HepG2 (cell line): ENCODE measurements around the gene SNX15. TPM values are rescaled to one million over a fixed set of nuclear protein-coding genes. Genes with fewer than 3 reads are reported as not detected.

Source experiments
- ARHGAP35 ChIP-seq: sonication (generic); formaldehyde crosslinking; IDR thresholded peaks from 2 replicates; pipeline ENCODE4 v1.9.0; 2022; ENCODE audit warnings: mild to moderate bottlenecking, inconsistent platforms, moderate library complexity, missing genetic modification reagents, borderline replicate concordance
- ARNTL ChIP-seq: sonication (generic); formaldehyde crosslinking; IDR thresholded peaks from 2 replicates; pipeline ENCODE4 v1.4.0; 2020; ENCODE audit warnings: mild to moderate bottlenecking, missing genetic modification reagents
- DMTF1 ChIP-seq: sonication (generic); formaldehyde crosslinking; IDR thresholded peaks from 2 replicates; pipeline ENCODE4 v1.4.0; 2020; ENCODE audit warnings: mild to moderate bottlenecking, missing genetic modification reagents
- FLYWCH1 ChIP-seq: sonication (generic); formaldehyde crosslinking; IDR thresholded peaks from 2 replicates; pipeline ENCODE4 v1.8.1; 2023; ENCODE audit warnings: mild to moderate bottlenecking, missing genetic modification reagents
- GFI1 ChIP-seq: sonication (generic); formaldehyde crosslinking; IDR thresholded peaks from 2 replicates; pipeline ENCODE4 v1.5.0; 2020; ENCODE audit warnings: missing genetic modification reagents, mild to moderate bottlenecking, borderline replicate concordance
- ISL2 ChIP-seq: sonication (generic); formaldehyde crosslinking; IDR thresholded peaks from 2 replicates; pipeline ENCODE4 v1.5.0; 2020; ENCODE audit warnings: missing genetic modification reagents
- TCF7L2 ChIP-seq: IDR thresholded peaks from 2 replicates; pipeline ENCODE4 v1.6.1; 2011; ENCODE audit warnings: mild to moderate bottlenecking, low read depth, low read length, moderate library complexity
- UBTF ChIP-seq: sonication (generic); formaldehyde crosslinking; IDR thresholded peaks from 2 replicates; pipeline ENCODE4 v1.4.0; 2020; ENCODE audit warnings: mild to moderate bottlenecking, missing genetic modification reagents
- ZFYVE20 ChIP-seq: sonication (generic); formaldehyde crosslinking; IDR thresholded peaks from 2 replicates; pipeline ENCODE4 v1.8.0; 2023; ENCODE audit warnings: low read depth, mild to moderate bottlenecking, moderate library complexity, missing genetic modification reagents, borderline replicate concordance
- ZNF234 ChIP-seq: sonication (generic); formaldehyde crosslinking; conservative IDR thresholded peaks from 2 replicates; pipeline ENCODE4 v1.5.1; 2020; ENCODE audit warnings: mild to moderate bottlenecking, missing genetic modification reagents
- ZNF280B ChIP-seq: sonication (generic); formaldehyde crosslinking; IDR thresholded peaks from 2 replicates; pipeline ENCODE4 v1.5.0; 2020; ENCODE audit warnings: missing genetic modification reagents, mild to moderate bottlenecking, borderline replicate concordance
- ZNF460 ChIP-seq: sonication (generic); formaldehyde crosslinking; IDR thresholded peaks from 2 replicates; pipeline ENCODE4 v1.5.1; 2020; ENCODE audit warnings: missing genetic modification reagents, mild to moderate bottlenecking, borderline replicate concordance
- ZNF496 ChIP-seq: sonication (generic); formaldehyde crosslinking; IDR thresholded peaks from 2 replicates; pipeline ENCODE4 v1.8.1; 2023; ENCODE audit warnings: mild to moderate bottlenecking, moderate library complexity, missing genetic modification reagents; ENCODE audit not compliant: insufficient replicate concordance
- ZNF550 ChIP-seq: sonication (generic); formaldehyde crosslinking; IDR thresholded peaks from 2 replicates; pipeline ENCODE4 v1.4.0; 2020; ENCODE audit warnings: mild to moderate bottlenecking, missing genetic modification reagents, borderline replicate concordance
- ZNF572 ChIP-seq: sonication (generic); formaldehyde crosslinking; IDR thresholded peaks from 2 replicates; pipeline ENCODE4 v1.5.1; 2020; ENCODE audit warnings: mild to moderate bottlenecking, missing genetic modification reagents
- ZNF788 ChIP-seq: sonication (generic); formaldehyde crosslinking; IDR thresholded peaks from 2 replicates; pipeline ENCODE4 v1.5.0; 2020; ENCODE audit warnings: mild to moderate bottlenecking, missing genetic modification reagents, borderline replicate concordance
- polyA plus RNA-seq, 8 experiments: library from polyadenylated mRNA; depleted of rRNA in 3 of 8; stranded (reverse) in 7 of 8; unstranded in 1 of 8; fragments of >200 nt; fragmentation: Illumina TruSeq in 4 of 8; extraction: Trizol in 4 of 8; gene quantifications; 2 replicates each; pipeline versions ENCODE4 v1.2.1 to v1.2.3, GENCODE V29; 2011 to 2016; ENCODE audit warnings: low read depth in 4 of 8, missing spikeins in 1 of 8, mixed read lengths in 1 of 8; ENCODE audit not compliant: insufficient read depth in 1 of 8
- total RNA-seq, 5 experiments: library from RNA; depleted of rRNA; stranded (reverse); fragments of >200 nt; fragmentation: Illumina TruSeq; extraction: Trizol; gene quantifications; 2 replicates each; pipeline ENCODE4 v1.2.3, GENCODE V29; 2016; ENCODE audit warnings: low read depth in 1 of 5
- TF ChIP-seq, protein P1 (sequence below): IDR thresholded peaks from 2 replicates; pipeline ENCODE4 v1.6.1; 2016
- TF ChIP-seq, protein P2 (sequence below): sonication (generic); formaldehyde crosslinking; IDR thresholded peaks from 2 replicates; pipeline ENCODE4 v1.5.0; 2020; ENCODE audit warnings: mild to moderate bottlenecking, missing genetic modification reagents

The SNX15 gene
- total and polyA plus RNA-seq, 2 of the 13 experiments (the other 11 are each of a cell fraction or from before 2014, with no cell fraction given), result 19.1 to 22.6 TPM

- TF ChIP-seq UBTF (peak; percentile 73), ARNTL (CRISPR knock-in tag) (peak; percentile 98), GFI1 (CRISPR knock-in tag) (no peak), ZNF572 (CRISPR knock-in tag) (no peak), ZNF550 (CRISPR knock-in tag) (no peak), DMTF1 (CRISPR knock-in tag) (no peak), ZNF460 (CRISPR knock-in tag) (no peak), ZNF788 (CRISPR knock-in tag) (peak; percentile 84; the same call in 1 of the 2 replicates), ZNF234 (CRISPR knock-in tag) (no peak), ZNF280B (peak; percentile 65; the same call in 1 of the 2 replicates), ARHGAP35 (CRISPR knock-in tag) (peak; percentile 71; the same call in 1 of the 2 replicates), ZNF496 (no peak), FLYWCH1 (no peak), TCF7L2 (no peak), ISL2 (CRISPR knock-in tag) (no peak; the same call in 1 of the 2 replicates), ZFYVE20 (CRISPR knock-in tag) (no peak)
- TF ChIP-seq, protein P1, sequence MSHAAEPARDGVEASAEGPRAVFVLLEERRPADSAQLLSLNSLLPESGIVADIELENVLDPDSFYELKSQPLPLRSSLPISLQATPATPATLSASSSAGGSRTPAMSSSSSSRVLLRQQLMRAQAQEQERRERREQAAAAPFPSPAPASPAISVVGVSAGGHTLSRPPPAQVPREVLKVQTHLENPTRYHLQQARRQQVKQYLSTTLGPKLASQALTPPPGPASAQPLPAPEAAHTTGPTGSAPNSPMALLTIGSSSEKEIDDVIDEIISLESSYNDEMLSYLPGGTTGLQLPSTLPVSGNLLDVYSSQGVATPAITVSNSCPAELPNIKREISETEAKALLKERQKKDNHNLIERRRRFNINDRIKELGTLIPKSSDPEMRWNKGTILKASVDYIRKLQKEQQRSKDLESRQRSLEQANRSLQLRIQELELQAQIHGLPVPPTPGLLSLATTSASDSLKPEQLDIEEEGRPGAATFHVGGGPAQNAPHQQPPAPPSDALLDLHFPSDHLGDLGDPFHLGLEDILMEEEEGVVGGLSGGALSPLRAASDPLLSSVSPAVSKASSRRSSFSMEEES (CRISPR knock-in tag), result peak; percentile 95
- TF ChIP-seq, protein P2, sequence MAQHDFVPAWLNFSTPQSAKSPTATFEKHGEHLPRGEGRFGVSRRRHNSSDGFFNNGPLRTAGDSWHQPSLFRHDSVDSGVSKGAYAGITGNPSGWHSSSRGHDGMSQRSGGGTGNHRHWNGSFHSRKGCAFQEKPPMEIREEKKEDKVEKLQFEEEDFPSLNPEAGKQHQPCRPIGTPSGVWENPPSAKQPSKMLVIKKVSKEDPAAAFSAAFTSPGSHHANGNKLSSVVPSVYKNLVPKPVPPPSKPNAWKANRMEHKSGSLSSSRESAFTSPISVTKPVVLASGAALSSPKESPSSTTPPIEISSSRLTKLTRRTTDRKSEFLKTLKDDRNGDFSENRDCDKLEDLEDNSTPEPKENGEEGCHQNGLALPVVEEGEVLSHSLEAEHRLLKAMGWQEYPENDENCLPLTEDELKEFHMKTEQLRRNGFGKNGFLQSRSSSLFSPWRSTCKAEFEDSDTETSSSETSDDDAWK (CRISPR knock-in tag), result no peak
These were observed 30.4 kb upstream of the SNX15 start, which contains the start of gene BATF2 (continued) for GRCh38 chr11:64996710-64997380.
